IPS-15b (cell line): ENCODE results near the gene SULT1A2.
"Not testable (repeated sequence)": the region's sequence is repeated elsewhere in the genome, so short reads cannot be mapped to it uniquely, and the experiment has no call there.

Source experiments
- H3K27me3 ChIP-seq: one replicate; pipeline ENCODE4 v1.6.1; 2013; ENCODE audit warnings: low read length; ENCODE audit not compliant: control insufficient read depth, insufficient read depth
- H3K36me3 ChIP-seq: one replicate; pipeline ENCODE4 v1.6.1; 2013; ENCODE audit warnings: low read length; ENCODE audit not compliant: control insufficient read depth, insufficient read depth
- H3K4me1 ChIP-seq: one replicate; pipeline ENCODE4 v1.6.1; 2013; ENCODE audit warnings: mild to moderate bottlenecking, low read length; ENCODE audit not compliant: control insufficient read depth, insufficient read depth
- H3K4me3 ChIP-seq: one replicate; pipeline ENCODE4 v1.5.1; 2013; ENCODE audit warnings: low read depth, low read length
- H3K9ac ChIP-seq: one replicate; pipeline ENCODE4 v1.6.1; 2013; ENCODE audit warnings: low read depth, mild to moderate bottlenecking, low read length
- H3K9me3 ChIP-seq: one replicate; pipeline ENCODE4 v1.6.1; 2013; ENCODE audit warnings: mild to moderate bottlenecking, low read length; ENCODE audit not compliant: control insufficient read depth, insufficient read depth

SULT1A2 gene

DNA sequence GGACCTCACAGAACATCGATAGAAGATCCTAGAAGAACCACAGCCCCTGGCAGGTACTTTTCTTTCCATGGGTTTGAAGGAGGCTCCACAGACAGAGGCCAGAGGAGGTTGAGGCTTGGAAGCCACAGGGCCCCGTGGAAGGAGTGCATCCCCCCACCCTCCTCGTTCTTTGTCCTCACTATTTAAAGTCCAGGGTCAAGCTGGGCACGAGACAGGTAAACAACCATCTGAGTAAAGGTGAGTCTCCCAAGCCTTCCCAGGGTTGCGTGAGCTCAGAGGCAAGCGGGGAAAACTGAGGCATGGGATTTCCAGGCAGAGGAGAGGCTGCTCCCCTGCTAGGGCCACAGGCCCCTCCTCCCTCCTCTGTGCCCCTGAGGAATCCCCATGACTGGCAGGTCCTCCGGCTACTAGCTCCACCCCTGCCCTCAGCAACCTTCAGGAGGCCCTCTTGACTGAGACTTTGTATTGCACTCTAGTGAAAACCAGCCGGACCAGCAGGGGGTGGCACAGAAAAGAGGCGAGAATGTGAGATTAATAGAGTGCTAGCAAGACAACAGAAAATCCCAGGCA lies 927 bp upstream of the SULT1A2 start:
- no peak overlapping the region for H3K4me3 ChIP-seq
- H3K36me3 ChIP-seq = no peaks in the 10 kb centered on the region
- H3K9ac ChIP-seq = no peak overlapping the region
- no peaks in the 10 kb centered on the region for H3K27me3 ChIP-seq
- H3K4me1 ChIP-seq = no peaks in the 10 kb centered on the region
- no peaks in the 10 kb centered on the region for H3K9me3 ChIP-seq

DNA sequence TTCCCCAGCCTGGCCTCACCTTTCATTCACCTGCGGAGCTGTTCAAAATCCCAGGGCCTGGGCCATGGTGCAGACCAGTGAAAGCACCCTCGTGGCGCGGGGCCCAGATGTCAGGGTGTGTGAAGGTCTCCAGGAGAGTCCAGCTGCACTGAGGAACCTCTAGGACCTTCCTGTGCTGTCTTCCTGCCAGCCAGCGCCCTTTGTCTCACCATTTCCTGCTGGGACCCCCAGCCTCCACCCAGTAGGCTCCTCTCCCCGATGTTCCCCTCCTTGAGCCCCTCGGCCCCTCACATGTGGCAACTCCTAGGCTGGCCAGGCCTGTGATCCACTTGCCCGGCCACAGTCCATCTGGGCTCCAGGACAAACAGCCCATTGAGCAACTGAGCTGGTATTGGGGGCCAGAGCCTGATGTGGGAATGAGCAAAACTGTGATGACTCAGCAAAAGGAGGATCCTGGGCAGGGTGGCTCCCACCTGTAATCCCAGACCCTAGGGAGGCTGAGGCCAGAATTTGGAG lies 677 bp downstream of the SULT1A2 start:
- Histone ChIP-seq H3K4me3 (no peak overlapping the region), H3K4me1 (no peaks in the 10 kb centered on the region), H3K9me3 (no peaks in the 10 kb centered on the region), H3K36me3 (peaks cover under 1% of the 10 kb centered on the region), H3K27me3 (no peaks in the 10 kb centered on the region), H3K9ac (no peak overlapping the region)

DNA sequence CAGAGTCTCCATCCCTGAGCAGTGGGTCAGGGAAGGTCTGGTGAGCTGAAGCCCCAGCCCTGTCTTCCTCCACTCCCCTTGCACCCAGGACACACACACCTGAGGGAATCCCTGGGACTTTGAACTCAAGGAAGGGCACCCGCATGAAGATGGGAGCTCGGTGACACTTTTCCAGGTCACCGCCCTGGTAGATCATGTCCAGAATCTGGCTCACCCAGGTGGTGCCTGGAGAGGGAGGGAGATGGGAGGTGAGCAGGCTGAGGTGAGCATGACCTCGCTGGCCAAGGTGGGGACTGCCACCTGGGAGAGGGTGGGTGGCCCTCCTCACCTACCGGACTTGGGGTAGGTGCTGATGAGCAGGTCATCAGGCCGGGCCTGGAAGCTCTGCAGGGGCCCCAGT lies 1.4 kb downstream of the SULT1A2 start:
- not testable (repeated sequence) for H3K27me3 ChIP-seq, H3K36me3 ChIP-seq, H3K9me3 ChIP-seq, H3K4me3 ChIP-seq, H3K9ac ChIP-seq, H3K4me1 ChIP-seq

DNA sequence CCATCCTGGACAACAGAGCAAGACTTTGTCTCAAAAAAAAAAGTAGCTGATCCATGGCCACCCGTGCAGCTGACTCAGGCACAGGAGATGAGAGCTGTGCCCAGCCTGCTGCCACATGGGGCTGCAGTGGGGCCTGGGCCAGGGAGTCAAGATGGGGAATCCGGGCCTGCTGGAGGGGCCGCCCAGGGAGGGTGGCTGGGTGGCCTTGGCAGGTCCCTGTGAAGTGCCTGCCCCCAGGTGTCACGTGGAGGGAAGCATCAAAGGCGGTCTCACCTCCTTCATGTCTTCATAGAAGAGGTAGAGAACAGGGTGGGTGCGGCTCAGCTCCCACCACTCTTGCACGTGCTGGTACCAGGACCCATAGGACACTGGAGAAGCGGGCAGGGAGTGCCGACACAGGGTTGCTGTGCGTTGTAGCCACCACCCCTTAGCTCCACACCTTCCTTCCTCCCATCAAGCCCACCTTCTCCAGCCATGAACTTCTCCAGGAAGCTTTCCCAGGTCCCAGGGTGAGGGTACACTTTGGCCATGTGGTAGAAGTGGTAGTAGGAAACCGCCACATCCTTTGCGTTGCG lies 3.8 kb downstream of the SULT1A2 start:
- peaks cover 13% of the 10 kb centered on the region for H3K36me3 ChIP-seq
- H3K9ac ChIP-seq = no peak overlapping the region
- H3K4me3 ChIP-seq = no peak overlapping the region

DNA sequence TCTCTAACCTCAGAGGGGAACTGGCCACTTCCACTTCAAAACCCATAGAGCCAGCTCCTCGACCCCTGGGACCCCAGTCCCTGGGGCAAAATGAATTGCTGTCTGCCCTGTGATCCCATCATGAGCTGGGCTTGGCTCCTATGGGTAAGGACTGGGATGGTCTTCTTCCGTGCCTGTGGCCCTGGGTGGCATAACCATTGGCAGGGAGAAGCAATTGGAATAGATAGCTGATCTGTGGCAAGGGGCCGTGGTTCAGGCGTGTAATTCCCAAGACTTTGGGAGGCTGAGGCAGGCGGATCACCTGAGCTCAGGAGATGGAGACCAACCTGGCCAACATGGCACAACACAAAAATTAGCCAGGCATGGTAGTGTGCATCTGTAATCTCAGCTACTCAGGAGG lies 4.3 kb downstream of the SULT1A2 start:
- Histone ChIP-seq H3K4me1 (no peaks in the 10 kb centered on the region), H3K27me3 (no peaks in the 10 kb centered on the region), H3K9me3 (no peaks in the 10 kb centered on the region), H3K36me3 (peaks cover 13% of the 10 kb centered on the region), H3K9ac (no peak overlapping the region), H3K4me3 (no peak overlapping the region)

More for the DNA sequence above, 3.8 kb downstream of the SULT1A2 start:
- Histone ChIP-seq H3K4me1 (no peaks in the 10 kb centered on the region), H3K9me3 (no peaks in the 10 kb centered on the region), H3K27me3 (no peaks in the 10 kb centered on the region)

DNA sequence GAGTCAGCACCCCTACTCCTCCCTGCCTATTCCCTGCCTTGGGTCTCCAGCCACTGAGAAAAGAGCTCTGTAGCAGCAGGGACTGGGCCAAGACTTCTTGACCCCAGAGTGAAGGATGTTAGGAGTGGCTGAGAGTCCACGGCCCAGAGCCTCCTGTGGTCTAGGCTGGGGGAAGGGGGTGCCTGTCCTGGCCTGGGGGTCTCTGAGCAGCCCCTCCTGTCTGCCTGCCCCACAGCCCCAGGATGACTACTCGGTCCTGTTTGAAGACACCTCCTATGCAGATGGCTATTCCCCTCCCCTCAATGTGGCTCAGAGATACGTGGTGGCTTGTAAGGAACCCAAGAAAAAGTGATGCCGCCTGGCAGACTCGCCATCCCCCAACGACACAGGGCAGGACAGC lies 5.5 kb downstream of the SULT1A2 start:
- Histone ChIP-seq H3K9me3 (no peaks in the 10 kb centered on the region), H3K36me3 (peaks cover 13% of the 10 kb centered on the region), H3K9ac (no peak overlapping the region), H3K27me3 (no peaks in the 10 kb centered on the region), H3K4me1 (no peaks in the 10 kb centered on the region), H3K4me3 (no peak overlapping the region)

DNA sequence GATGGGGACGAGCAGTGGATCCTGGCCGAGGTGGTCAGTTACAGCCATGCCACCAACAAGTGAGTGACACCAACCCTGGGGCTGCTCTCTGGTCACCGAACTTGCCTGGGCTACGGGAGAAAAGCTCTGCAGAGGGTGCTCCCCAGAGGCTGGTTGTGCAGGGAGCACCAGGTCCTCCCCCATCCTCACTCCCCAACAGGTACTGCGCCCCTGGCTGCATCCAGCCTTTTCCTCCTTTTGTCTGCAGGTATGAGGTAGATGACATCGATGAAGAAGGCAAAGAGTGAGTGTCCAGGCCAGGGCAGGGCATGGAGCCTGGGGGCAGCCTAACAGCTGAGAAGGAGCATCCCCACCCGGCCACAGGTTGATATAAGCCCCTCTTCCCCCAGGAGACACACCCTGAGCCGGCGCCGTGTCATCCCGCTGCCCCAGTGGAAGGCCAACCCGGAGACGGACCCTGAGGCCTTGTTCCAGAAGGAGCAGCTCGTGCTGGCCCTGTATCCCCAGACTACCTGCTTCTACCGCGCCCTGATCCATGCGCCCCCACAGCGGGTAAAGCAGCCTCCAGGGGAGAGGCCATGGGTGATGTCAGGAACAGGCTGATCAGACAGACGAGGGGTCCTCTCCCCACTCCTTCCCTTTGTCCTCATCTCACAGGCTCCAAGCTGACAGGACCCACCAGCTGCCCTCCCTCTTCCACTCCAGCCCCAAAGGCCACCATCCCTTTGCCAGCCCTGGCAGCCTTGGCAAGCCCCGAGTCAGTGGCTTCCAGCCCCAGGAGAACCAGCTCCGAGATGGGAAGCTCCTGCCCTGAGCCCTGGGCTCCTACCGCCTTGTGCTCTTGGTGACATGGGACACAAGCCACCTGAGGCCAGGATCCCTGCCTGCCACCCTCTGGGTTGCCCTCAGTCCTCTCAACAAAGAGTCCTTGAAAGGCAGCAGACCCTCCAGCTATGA lies 6.2 kb downstream of the SULT1A2 start:
- Histone ChIP-seq H3K9me3 (no peaks in the 10 kb centered on the region), H3K36me3 (peaks cover 13% of the 10 kb centered on the region), H3K9ac (no peak overlapping the region), H3K4me1 (no peaks in the 10 kb centered on the region), H3K27me3 (no peaks in the 10 kb centered on the region), H3K4me3 (no peak overlapping the region)

DNA sequence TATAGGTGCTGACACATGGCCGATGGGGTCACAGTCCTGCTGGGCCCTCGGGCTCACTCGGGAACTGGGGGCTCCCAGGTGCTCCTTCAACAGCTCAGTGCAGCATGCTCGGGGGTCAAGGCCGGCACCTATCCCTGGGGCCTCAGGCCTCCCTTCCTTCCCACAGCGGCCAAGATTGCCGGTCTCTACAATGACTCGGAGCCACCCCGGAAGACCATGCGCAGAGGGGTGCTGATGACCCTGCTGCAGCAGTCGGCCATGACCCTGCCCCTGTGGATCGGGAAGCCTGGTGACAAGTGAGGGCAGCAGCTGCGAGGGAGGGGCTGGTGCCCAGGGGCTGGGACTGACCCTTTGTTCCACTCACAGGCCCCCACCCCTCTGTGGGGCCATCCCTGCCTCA lies 6.9 kb downstream of the SULT1A2 start:
- no peak overlapping the region for H3K4me3 ChIP-seq
- H3K27me3 ChIP-seq = no peaks in the 10 kb centered on the region
- H3K9ac ChIP-seq = no peak overlapping the region
- H3K9me3 ChIP-seq = no peaks in the 10 kb centered on the region
- no peaks in the 10 kb centered on the region for H3K4me1 ChIP-seq
- peaks cover 13% of the 10 kb centered on the region for H3K36me3 ChIP-seq

DNA sequence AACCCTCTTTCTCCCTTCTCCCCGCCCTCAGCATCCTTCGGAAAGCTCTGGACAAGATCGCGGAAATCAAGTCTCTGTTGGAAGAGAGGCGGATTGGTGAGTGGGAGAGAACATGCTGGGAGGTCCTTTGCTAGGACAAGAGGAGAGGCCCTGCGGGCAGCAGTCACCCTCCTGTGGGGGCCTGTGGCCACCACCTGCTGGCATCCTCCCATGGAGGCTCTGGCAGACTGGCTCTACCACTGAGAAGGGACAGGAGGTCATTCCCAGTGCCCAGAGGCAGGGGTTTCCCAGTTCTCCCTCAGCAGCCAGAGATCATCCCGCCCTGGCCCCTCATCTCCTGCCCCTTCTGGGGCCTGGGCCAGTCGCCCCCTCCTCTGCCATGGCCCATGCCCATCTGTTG lies 7.8 kb downstream of the SULT1A2 start:
- Histone ChIP-seq H3K27me3 (no peaks in the 10 kb centered on the region), H3K4me3 (no peak overlapping the region), H3K36me3 (peaks cover 13% of the 10 kb centered on the region), H3K9ac (no peak overlapping the region), H3K4me1 (no peaks in the 10 kb centered on the region), H3K9me3 (no peaks in the 10 kb centered on the region)

DNA sequence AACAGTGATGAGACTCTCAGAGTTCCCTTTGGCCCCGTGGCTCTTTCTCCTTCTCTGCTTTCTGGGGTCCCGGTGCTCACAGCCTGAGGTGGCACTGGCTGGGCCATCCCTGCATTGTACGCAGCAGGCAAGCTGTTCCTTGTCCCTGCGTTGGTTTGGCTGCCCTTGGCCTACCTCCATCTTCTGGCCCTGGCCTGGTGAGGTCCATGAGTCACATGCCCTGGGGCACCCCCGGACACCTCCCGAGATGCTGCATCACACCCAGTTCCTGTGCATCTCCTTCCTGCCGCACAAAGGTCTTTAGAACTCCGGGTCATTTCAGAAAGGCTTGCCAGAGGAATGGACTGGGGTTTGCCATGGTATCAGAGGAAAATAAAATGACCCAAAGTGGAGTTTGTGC lies 9.5 kb downstream of the SULT1A2 start:
- no peaks in the 10 kb centered on the region for H3K9me3 ChIP-seq
- H3K9ac ChIP-seq = no peak overlapping the region
- H3K4me3 ChIP-seq = no peak overlapping the region
- peaks cover 13% of the 10 kb centered on the region for H3K36me3 ChIP-seq
- no peaks in the 10 kb centered on the region for H3K27me3 ChIP-seq
- H3K4me1 ChIP-seq = no peaks in the 10 kb centered on the region

DNA sequence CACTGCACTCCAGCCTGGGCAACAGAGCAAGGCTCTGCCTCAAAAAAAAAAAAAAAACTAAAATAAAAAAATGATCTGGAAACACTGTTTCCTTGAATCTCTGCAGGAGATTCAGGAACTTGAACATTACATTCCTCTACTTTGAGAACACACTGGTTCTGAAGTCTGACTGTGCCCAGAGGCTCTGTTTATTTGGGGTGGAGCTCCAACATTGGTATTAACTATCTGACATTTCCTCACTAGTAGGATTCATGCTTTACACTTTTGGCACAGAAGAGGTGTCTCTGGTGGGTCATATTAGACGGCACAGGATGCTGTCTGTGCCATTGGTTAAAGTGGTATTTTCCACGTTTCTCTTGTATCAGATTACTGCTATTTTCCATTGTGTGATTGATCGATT lies 10.4 kb downstream of the SULT1A2 start:
- no peaks in the 10 kb centered on the region for H3K27me3 ChIP-seq
- H3K4me1 ChIP-seq = no peaks in the 10 kb centered on the region
- H3K9me3 ChIP-seq = no peaks in the 10 kb centered on the region
- H3K36me3 ChIP-seq = peaks cover 13% of the 10 kb centered on the region
- H3K9ac ChIP-seq = no peak overlapping the region
- no peak overlapping the region for H3K4me3 ChIP-seq

DNA sequence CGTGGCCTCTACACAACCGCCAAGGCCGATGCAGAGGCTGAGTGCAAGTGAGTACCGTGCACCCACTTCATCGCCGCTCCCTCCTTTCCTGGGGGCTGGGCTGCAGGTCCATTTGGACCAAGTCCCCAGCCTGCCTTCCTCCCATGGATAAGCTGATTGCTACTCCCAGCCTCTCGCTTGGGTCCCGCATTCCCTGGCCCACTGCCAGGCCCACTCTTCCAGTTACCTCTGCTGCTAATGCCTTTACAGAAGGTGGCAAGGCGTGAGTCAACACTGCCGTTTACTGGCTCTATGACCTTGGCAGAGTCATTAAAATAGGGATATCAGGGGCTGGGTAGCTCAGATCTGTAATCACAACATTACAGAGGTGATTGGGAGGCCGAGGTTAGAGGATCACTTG lies 11.2 kb downstream of the SULT1A2 start:
- H3K4me1 ChIP-seq = no peaks in the 10 kb centered on the region
- H3K4me3 ChIP-seq = no peak overlapping the region
- H3K36me3 ChIP-seq = peaks cover 8% of the 10 kb centered on the region
- no peaks in the 10 kb centered on the region for H3K27me3 ChIP-seq
- no peaks in the 10 kb centered on the region for H3K9me3 ChIP-seq
- no peak overlapping the region for H3K9ac ChIP-seq
